ES-I3 (cell line): ENCODE data around the gene TMEM50A.
"Not testable (repeated sequence)": the region's sequence is repeated elsewhere in the genome, so short reads cannot be mapped to it uniquely, and the experiment has no call there.

Source experiments
- H3K36me3 ChIP-seq: 2 replicates; pipeline ENCODE4 v1.6.1; 2013; ENCODE audit warnings: mild to moderate bottlenecking, low read length, control low read depth, moderate library complexity; ENCODE audit not compliant: insufficient read depth
- H3K4me1 ChIP-seq: 2 replicates; pipeline ENCODE4 v1.6.1; 2013; ENCODE audit warnings: mild to moderate bottlenecking, control low read depth, low read length; ENCODE audit not compliant: insufficient read depth
- H3K9ac ChIP-seq: 2 replicates; pipeline ENCODE4 v1.6.1; 2013; ENCODE audit warnings: low read depth, mild to moderate bottlenecking, low read length, moderate library complexity
- H3K9me3 ChIP-seq: 2 replicates; pipeline ENCODE4 v1.6.1; 2013; ENCODE audit warnings: mild to moderate bottlenecking, low read length, moderate library complexity; ENCODE audit not compliant: control insufficient read depth, insufficient read depth

The TMEM50A gene

GRCh38 chr1:25355841-25356395, 17.8 kb downstream of the TMEM50A start:
- Histone ChIP-seq H3K9me3 (no peaks in the 10 kb centered on the region), H3K4me1 (no peaks in the 10 kb centered on the region), H3K9ac (no peak overlapping the region), H3K36me3 (no peaks in the 10 kb centered on the region; the same call in 1 of the 2 replicates)

DNA sequence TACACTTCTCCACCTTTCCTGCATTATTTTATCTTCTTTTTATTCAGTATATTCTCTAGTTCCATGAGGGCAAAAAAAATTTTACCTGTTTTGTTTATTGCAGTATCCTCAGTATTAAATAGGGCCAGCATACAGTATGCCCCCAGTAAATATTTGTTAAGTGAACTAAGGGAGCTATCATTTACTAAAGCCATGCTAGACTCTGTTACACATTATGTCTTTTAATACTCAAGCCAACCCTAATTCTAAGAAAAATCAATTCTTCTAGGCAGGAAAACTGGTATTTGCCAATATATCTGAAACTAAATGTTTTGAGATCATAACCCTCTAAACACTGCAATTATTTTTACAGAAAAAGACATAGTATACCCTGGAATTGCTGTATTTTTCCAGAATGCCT, 18.3 kb downstream of the TMEM50A start:
- H3K9me3 ChIP-seq: no peaks in the 10 kb centered on the region
- H3K36me3 ChIP-seq: peaks cover 2% of the 10 kb centered on the region
- no peak overlapping the region for H3K9ac ChIP-seq
- no peaks in the 10 kb centered on the region for H3K4me1 ChIP-seq

- no peaks in the 10 kb centered on the region for H3K9me3 ChIP-seq
- H3K36me3 ChIP-seq: peaks cover 3% of the 10 kb centered on the region
- no peak overlapping the region for H3K9ac ChIP-seq
- no peaks in the 10 kb centered on the region for H3K4me1 ChIP-seq
Measured at GRCh38 chr1:25356848-25357247, 18.7 kb downstream of the TMEM50A start.

- Histone ChIP-seq H3K9ac (no peak overlapping the region), H3K4me1 (no peaks in the 10 kb centered on the region), H3K36me3 (peaks cover 3% of the 10 kb centered on the region), H3K9me3 (no peaks in the 10 kb centered on the region)
Measured at GRCh38 chr1:25360596-25361581, 22.8 kb downstream of the TMEM50A start.

DNA sequence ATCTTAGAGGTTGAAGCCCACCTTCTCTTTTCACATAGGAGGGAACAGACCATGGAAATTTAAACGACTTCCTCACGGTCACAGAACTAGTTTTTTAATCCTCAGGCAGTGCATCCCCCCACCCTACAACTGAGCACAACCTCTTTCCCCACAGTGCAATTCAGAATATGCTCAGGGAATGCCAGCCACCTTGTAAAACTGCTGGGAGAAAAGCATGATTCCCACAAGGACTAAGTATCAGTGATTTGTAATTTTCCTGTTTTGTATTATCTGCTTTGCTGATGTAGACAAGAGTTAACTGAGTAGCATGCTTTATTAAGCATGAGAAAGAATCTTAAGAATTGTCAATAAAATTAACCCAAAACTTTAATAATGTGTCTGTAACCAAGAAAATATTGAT, 23.8 kb downstream of the TMEM50A start:
- H3K9me3 ChIP-seq: no peaks in the 10 kb centered on the region
- no peaks in the 10 kb centered on the region for H3K4me1 ChIP-seq
- no peak overlapping the region for H3K9ac ChIP-seq
- H3K36me3 ChIP-seq: peaks cover 3% of the 10 kb centered on the region

GRCh38 chr1:25362634-25363559, 24.8 kb downstream of the TMEM50A start:
- H3K4me1 ChIP-seq, H3K9me3 ChIP-seq, H3K9ac ChIP-seq, H3K36me3 ChIP-seq: not testable (repeated sequence)

DNA sequence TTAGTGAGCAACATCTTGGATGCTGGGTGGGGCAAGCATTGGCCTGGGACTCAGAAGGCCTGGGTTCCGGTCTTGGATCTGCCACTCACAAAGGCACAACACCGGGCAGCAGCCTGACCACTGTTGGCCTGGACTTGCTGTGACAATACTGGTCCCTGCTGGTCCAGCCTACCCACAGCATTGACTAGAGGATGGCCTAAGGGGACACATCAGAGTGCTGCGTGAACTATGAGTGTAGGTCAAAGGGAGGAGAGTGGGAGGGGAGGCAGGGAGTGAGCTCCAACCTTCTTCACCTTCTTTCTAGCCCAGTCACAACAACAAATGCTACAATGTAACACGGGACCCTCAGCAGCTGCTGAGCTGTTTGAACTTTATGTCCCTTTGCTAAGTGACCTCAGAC, 31.1 kb downstream of the TMEM50A start:
- Histone ChIP-seq H3K36me3 (no peaks in the 10 kb centered on the region), H3K4me1 (no peaks in the 10 kb centered on the region), H3K9me3 (no peaks in the 10 kb centered on the region), H3K9ac (no peak overlapping the region)

DNA sequence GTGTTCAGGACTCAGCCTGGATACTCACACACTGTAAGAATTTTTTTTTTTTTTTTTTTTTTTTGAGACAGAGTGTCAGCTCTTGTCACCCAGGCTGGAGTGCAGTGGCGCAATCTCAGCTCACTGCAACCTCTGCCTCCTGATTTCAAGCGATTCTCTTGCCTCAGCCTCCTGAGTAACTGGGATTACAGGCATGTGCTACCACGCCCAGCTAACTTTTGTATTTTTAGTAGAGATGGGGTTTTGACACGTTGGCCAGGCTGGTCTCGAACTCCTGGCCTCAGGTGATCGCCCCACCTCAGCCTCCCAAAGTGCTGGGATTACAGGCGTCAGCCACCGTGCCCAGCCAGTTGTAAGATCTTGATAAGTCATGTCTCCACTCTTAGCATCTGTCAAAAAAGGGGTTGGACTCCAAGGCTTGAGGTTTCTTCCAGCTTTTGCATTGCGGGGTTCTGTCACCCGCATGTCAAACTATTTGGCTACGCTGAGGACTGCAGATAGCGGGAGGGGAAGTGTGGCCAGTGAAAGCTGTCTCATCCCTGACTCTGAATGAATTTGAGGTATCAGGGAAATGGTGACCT, 31.6 kb downstream of the TMEM50A start:
- H3K36me3 ChIP-seq, H3K9me3 ChIP-seq, H3K9ac ChIP-seq: not testable (repeated sequence)

DNA sequence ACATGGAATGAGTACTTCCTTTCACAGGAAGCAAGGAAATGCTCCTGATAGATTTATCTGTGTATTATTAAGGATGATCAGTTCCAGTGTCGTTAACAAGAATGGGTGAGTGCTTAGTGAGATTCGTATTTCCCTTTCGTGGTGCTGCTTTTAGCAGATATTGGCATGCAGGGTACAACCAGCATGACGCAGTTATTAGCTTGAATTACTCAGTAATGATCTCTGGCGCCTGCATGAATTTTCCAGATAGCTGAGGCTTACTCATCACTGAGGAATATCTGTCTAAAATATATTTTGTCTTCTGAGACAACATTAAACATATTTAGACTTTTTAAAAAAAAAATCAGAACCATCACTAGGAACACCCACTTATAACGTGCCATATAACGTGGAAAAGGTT, 33.6 kb downstream of the TMEM50A start:
- not testable (repeated sequence) for H3K9ac ChIP-seq, H3K36me3 ChIP-seq, H3K9me3 ChIP-seq, H3K4me1 ChIP-seq

More for the DNA sequence above, 31.6 kb downstream of the TMEM50A start:
- not testable (repeated sequence) for H3K4me1 ChIP-seq

- H3K9ac ChIP-seq, H3K9me3 ChIP-seq, H3K4me1 ChIP-seq, H3K36me3 ChIP-seq: not testable (repeated sequence)
Measured at GRCh38 chr1:25378367-25378766, 40.2 kb downstream of the TMEM50A start.

GRCh38 chr1:25382543-25382942, 44.4 kb downstream of the TMEM50A start:
- not testable (repeated sequence) for H3K4me1 ChIP-seq, H3K9me3 ChIP-seq, H3K9ac ChIP-seq, H3K36me3 ChIP-seq

DNA sequence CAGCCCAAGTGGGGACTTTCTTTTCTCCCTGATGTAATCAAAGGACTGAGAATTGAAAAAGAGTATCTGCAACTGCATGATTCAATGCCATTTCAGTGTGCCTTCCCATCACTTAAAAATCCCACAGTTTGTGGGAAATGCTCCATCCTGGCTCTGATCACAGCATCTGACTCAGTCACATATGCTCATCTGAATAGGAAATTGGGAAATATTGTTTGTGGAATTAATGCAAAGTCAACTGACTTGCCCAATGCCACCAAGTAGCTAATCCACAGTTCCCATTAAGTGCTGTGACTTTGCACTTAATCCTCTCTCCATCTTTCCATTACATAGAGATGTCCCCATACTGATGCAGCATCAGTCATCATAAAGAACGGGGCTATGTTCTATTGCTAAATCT, 45.0 kb downstream of the TMEM50A start:
- H3K36me3 ChIP-seq, H3K9me3 ChIP-seq, H3K9ac ChIP-seq, H3K4me1 ChIP-seq: not testable (repeated sequence)

DNA sequence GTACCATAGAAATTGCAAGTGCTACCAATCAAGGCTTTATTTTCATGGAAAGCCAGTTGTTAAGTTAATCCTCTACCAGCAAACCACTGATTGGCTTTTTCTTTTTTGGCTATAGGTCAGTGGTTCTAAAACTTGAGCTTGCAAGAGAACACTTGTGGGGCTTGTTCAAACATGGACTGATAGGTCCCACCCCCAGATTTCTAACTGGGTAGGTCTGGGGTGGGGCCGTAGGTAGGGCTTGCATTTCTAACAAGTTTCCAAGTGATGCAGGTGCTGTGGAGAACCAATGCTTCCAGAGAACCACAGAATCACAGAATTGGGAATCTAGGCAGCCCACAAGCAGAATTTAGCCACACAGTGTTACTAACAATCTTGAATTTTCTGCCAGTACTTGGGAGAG, 45.7 kb downstream of the TMEM50A start:
- H3K9ac ChIP-seq, H3K36me3 ChIP-seq, H3K4me1 ChIP-seq: not testable (repeated sequence)

DNA sequence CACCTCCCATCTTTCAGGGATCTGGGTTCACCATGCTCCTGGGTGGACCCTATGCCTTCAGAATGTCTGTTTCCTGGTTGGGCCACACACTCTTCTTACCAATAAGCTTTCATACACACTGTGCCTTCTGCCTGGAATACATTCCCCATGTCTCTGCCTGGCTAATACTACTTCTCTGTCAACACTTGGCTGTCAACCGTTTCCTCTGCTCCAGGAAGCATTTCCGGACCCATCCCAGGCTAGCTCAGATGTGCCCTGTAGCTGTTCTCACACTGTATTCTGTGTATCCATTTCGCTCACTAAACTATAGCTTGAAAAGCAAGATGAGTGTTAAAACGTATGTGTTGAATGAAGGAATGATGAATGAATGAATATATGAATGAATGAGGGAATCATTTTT, 49.0 kb downstream of the TMEM50A start:
- H3K9ac ChIP-seq, H3K9me3 ChIP-seq, H3K4me1 ChIP-seq, H3K36me3 ChIP-seq: not testable (repeated sequence)

More for the DNA sequence above, 45.7 kb downstream of the TMEM50A start:
- H3K9me3 ChIP-seq: not testable (repeated sequence)
